Parathyroid adenoma (tissue), 2 donors: ENCODE results near the gene PRMT7.

ENCODE experiments used
- H2AFZ ChIP-seq: fragments of 300-600 bp; sonication (generic); one replicate; pipeline ENCODE4 v1.7.0; 2017; ENCODE audit warnings: antibody characterized with exemption, mild to moderate bottlenecking
- H3K27ac ChIP-seq: fragments of 300-600 bp; sonication (generic); one replicate; pipeline ENCODE4 v1.7.0; 2017
- H3K27me3 ChIP-seq: fragments of 300-600 bp; sonication (generic); one replicate; pipeline ENCODE4 v1.7.0; 2017; ENCODE audit warnings: low read length; ENCODE audit not compliant: control insufficient read depth, insufficient read depth
- H3K36me3 ChIP-seq: fragments of 300-600 bp; sonication (generic); one replicate; pipeline ENCODE4 v1.7.0; 2017; ENCODE audit warnings: low read length; ENCODE audit not compliant: control insufficient read depth, insufficient read depth
- H3K4me1 ChIP-seq: fragments of 300-600 bp; sonication (generic); one replicate; pipeline ENCODE4 v1.7.0; 2017; ENCODE audit warnings: control low read depth
- H3K4me2 ChIP-seq: fragments of 300-600 bp; sonication (generic); one replicate; pipeline ENCODE4 v1.7.0; 2017; ENCODE audit warnings: low read length
- H3K4me3 ChIP-seq: fragments of 300-600 bp; sonication (generic); one replicate; pipeline ENCODE4 v1.7.0; 2017; ENCODE audit warnings: low read depth, low read length
- H3K79me2 ChIP-seq: fragments of 300-600 bp; sonication (generic); one replicate; pipeline ENCODE4 v1.7.0; 2017; ENCODE audit warnings: control low read depth
- H3K9ac ChIP-seq: fragments of 300-600 bp; sonication (generic); one replicate; pipeline ENCODE4 v1.7.0; 2017; ENCODE audit warnings: mild to moderate bottlenecking
- H3K9me3 ChIP-seq: fragments of 300-600 bp; sonication (generic); one replicate; pipeline ENCODE4 v1.7.0; 2017; ENCODE audit warnings: low read length; ENCODE audit not compliant: control insufficient read depth
- CTCF ChIP-seq: fragments of 300-600 bp; sonication (generic); IDR thresholded peaks from one replicate; pipeline ENCODE4 v1.7.0; 2017; ENCODE audit warnings: antibody characterized with exemption, mild to moderate bottlenecking
- donor health status: primary hyperparathyroidism.

Gene PRMT7

GRCh38 chr16:68348639-68349445 is 38.0 kb downstream of the PRMT7 start:
- Histone ChIP-seq H3K27me3 (no peaks in the 10 kb centered on the region), H3K4me2 (no peak overlapping the region), H3K36me3 (no peaks in the 10 kb centered on the region), H3K9ac (no peak overlapping the region), H3K4me1 (no peaks in the 10 kb centered on the region), H3K9me3 (no peaks in the 10 kb centered on the region), H3K4me3 (no peak overlapping the region), H3K79me2 (peaks cover 2% of the 10 kb centered on the region), H3K27ac (no peak overlapping the region), H2AFZ (no peak overlapping the region)
- no peak for TF ChIP-seq CTCF

GRCh38 chr16:68349838-68350410 is 39.1 kb downstream of the PRMT7 start:
- Histone ChIP-seq H3K9ac (no peak overlapping the region), H3K36me3 (no peaks in the 10 kb centered on the region), H3K4me2 (no peak overlapping the region), H2AFZ (no peak overlapping the region), H3K9me3 (no peaks in the 10 kb centered on the region), H3K27me3 (no peaks in the 10 kb centered on the region), H3K79me2 (peaks cover 2% of the 10 kb centered on the region), H3K27ac (no peak overlapping the region), H3K4me3 (no peak overlapping the region), H3K4me1 (no peaks in the 10 kb centered on the region)
- TF ChIP-seq CTCF: no peak

GRCh38 chr16:68350813-68351350 is 40.1 kb downstream of the PRMT7 start:
- no peak overlapping the region for H3K4me3 ChIP-seq
- no peaks in the 10 kb centered on the region for H3K27me3 ChIP-seq
- TF ChIP-seq CTCF: no peak
- no peaks in the 10 kb centered on the region for H3K4me1 ChIP-seq
- no peak overlapping the region for H3K4me2 ChIP-seq
- no peak overlapping the region for H2AFZ ChIP-seq
- H3K36me3 ChIP-seq: no peaks in the 10 kb centered on the region
- H3K9ac ChIP-seq: no peak overlapping the region
- no peaks in the 10 kb centered on the region for H3K9me3 ChIP-seq
- peaks cover 2% of the 10 kb centered on the region for H3K79me2 ChIP-seq
- no peak overlapping the region for H3K27ac ChIP-seq

- no peaks in the 10 kb centered on the region for H3K36me3 ChIP-seq
- no peak for TF ChIP-seq CTCF
- H2AFZ ChIP-seq: no peak overlapping the region
- H3K79me2 ChIP-seq: peaks cover 2% of the 10 kb centered on the region
- no peak overlapping the region for H3K4me3 ChIP-seq
- H3K9ac ChIP-seq: no peak overlapping the region
- H3K4me2 ChIP-seq: no peak overlapping the region
- H3K4me1 ChIP-seq: no peaks in the 10 kb centered on the region
- H3K27ac ChIP-seq: no peak overlapping the region
- no peaks in the 10 kb centered on the region for H3K27me3 ChIP-seq
- H3K9me3 ChIP-seq: no peaks in the 10 kb centered on the region
These were observed 40.6 kb downstream of the PRMT7 start for GRCh38 chr16:68351463-68351862.
